OCI-LY1 (cell line): ENCODE results near the gene SARS1.

Source experiments
- CTCF ChIP-seq: fragments of 200-600 bp; sonication (generic), shearing (Covaris generic); IDR thresholded peaks from 2 replicates; pipeline ENCODE4 v1.5.1; 2017; ENCODE audit warnings: mild to moderate bottlenecking, antibody characterized with exemption, low read length, moderate library complexity, mixed read lengths
- EZH2 ChIP-seq: fragments of 200-600 bp; sonication (generic), shearing (Covaris generic); IDR thresholded peaks from 2 replicates; pipeline ENCODE4 v1.8.0; 2017; ENCODE audit warnings: borderline replicate concordance, mixed run types, mild to moderate bottlenecking, antibody characterized with exemption, low read length, moderate library complexity, mixed read lengths

- TF ChIP-seq EZH2 (no peak), CTCF (no peak)
These were observed 55.7 kb downstream of the SARS1 start for GRCh38 chr1:109269212-109269980.
